HG02884 (cell line): ENCODE measurements around the gene DHDDS.
"Not testable (repeated sequence)": the region's sequence is repeated elsewhere in the genome, so short reads cannot be mapped to it uniquely, and the experiment has no call there.

Experiments
- ATAC-seq: cut with Tn5 transposase; IDR thresholded peaks from one replicate; pipeline ENCODE4 v1.9.1; 2021; ENCODE audit warnings: mild to moderate bottlenecking, moderate library complexity; ENCODE audit not compliant: unreplicated experiment

The DHDDS gene

GRCh38 chr1:26431979-26432695, at the start of gene DHDDS:
DHDDS (plus strand) TSS chr1:26432321; CDS start chr1:26432946, 625 bp downstream.
- peak; percentile 86 for ATAC-seq

GRCh38 chr1:26384076-26384475, 48.0 kb upstream of the DHDDS start:
- ATAC-seq = no peak

GRCh38 chr1:26385063-26385462, 47.1 kb upstream of the DHDDS start:
- not testable (repeated sequence) for ATAC-seq

GRCh38 chr1:26387447-26387846, 44.7 kb upstream of the DHDDS start:
- no peak for ATAC-seq

- ATAC-seq = no peak
Measured at GRCh38 chr1:26388791-26389445, 43.2 kb upstream of the DHDDS start.

GRCh38 chr1:26389604-26390247, 42.4 kb upstream of the DHDDS start:
- no peak for ATAC-seq

- no peak for ATAC-seq
Measured at GRCh38 chr1:26391450-26391849, 40.7 kb upstream of the DHDDS start.

- ATAC-seq = no peak
Measured at GRCh38 chr1:26395754-26396153, 36.4 kb upstream of the DHDDS start.

- ATAC-seq = no peak
Measured at GRCh38 chr1:26399034-26399433, 33.1 kb upstream of the DHDDS start.

GRCh38 chr1:26401891-26402290, 30.2 kb upstream of the DHDDS start:
- no peak for ATAC-seq

- ATAC-seq = no peak
Measured at GRCh38 chr1:26403656-26404055, 28.5 kb upstream of the DHDDS start.

- no peak for ATAC-seq
Measured at GRCh38 chr1:26404641-26405040, 27.5 kb upstream of the DHDDS start.

- no peak for ATAC-seq
Measured at GRCh38 chr1:26405281-26405915, 26.7 kb upstream of the DHDDS start.

- no peak for ATAC-seq
Measured at GRCh38 chr1:26408604-26409003, 23.5 kb upstream of the DHDDS start.

GRCh38 chr1:26409191-26409807, 22.8 kb upstream of the DHDDS start:
- ATAC-seq = no peak

GRCh38 chr1:26410706-26411623, 21.2 kb upstream of the DHDDS start, which contains the start of gene LIN28A:
LIN28A (plus strand) TSS chr1:26410817; CDS start chr1:26410892, 75 bp downstream.
- ATAC-seq = no peak

- ATAC-seq = no peak
Measured at GRCh38 chr1:26411624-26412074, 20.5 kb upstream of the DHDDS start.

- ATAC-seq = no peak
Measured at GRCh38 chr1:26412180-26412840, 19.8 kb upstream of the DHDDS start.

- no peak for ATAC-seq
Measured at GRCh38 chr1:26413031-26413430, 19.1 kb upstream of the DHDDS start.
